Trophoblast cell (in vitro differentiated cells and primary cell): Measurements from ENCODE around the gene DYRK1A.
A peak's percentile ranks its signal among the peaks of the same experiment; 100 is the strongest.

Source experiments
- DNase-seq, 2 donors: peaks; one replicate each; pipeline ENCODE4 v3.0.0-alpha.2; 2016
- H2AFZ ChIP-seq: 2 replicates; pipeline ENCODE4 v1.6.1; 2013; ENCODE audit warnings: low read length, moderate library complexity, mild to moderate bottlenecking; ENCODE audit not compliant: insufficient read depth, poor library complexity
- H2AK5ac ChIP-seq: 2 replicates; pipeline ENCODE4 v1.6.1; 2013; ENCODE audit warnings: mild to moderate bottlenecking, low read length
- H2BK120ac ChIP-seq: 2 replicates; pipeline ENCODE4 v1.6.1; 2013; ENCODE audit warnings: low read length, mild to moderate bottlenecking, moderate library complexity; ENCODE audit not compliant: insufficient read depth, poor library complexity
- H2BK12ac ChIP-seq: 2 replicates; pipeline ENCODE4 v1.6.1; 2013; ENCODE audit warnings: mild to moderate bottlenecking, low read length, moderate library complexity
- H2BK5ac ChIP-seq: 2 replicates; pipeline ENCODE4 v1.6.1; 2013; ENCODE audit warnings: low read length, low read depth, moderate library complexity, mild to moderate bottlenecking; ENCODE audit not compliant: poor library complexity
- H3K14ac ChIP-seq: 2 replicates; pipeline ENCODE4 v1.6.1; 2013; ENCODE audit warnings: mild to moderate bottlenecking, low read length
- H3K18ac ChIP-seq: 2 replicates; pipeline ENCODE4 v1.6.1; 2013; ENCODE audit warnings: mild to moderate bottlenecking, low read length
- H3K23ac ChIP-seq: 2 replicates; pipeline ENCODE4 v1.6.1; 2013; ENCODE audit warnings: low read length
- H3K27ac ChIP-seq: 2 replicates; pipeline ENCODE4 v1.5.1; 2013; ENCODE audit warnings: low read depth, mild to moderate bottlenecking, inconsistent platforms, low read length, moderate library complexity
- H3K27me3 ChIP-seq: 2 replicates; pipeline ENCODE4 v1.6.1; 2013; ENCODE audit warnings: inconsistent platforms, mild to moderate bottlenecking, low read length, moderate library complexity; ENCODE audit not compliant: insufficient read depth
- H3K36me3 ChIP-seq, 2 experiments: 1 replicate in 1 of 2; 2 replicates in 1 of 2; pipeline ENCODE4 v1.6.1; 2013; ENCODE audit warnings: low read length in 2 of 2, mild to moderate bottlenecking in 2 of 2, moderate library complexity in 1 of 2; ENCODE audit not compliant: insufficient read depth in 2 of 2, control insufficient read depth in 1 of 2
- H3K4ac ChIP-seq: 2 replicates; pipeline ENCODE4 v1.6.1; 2013; ENCODE audit warnings: low read depth, mild to moderate bottlenecking, low read length, moderate library complexity
- H3K4me1 ChIP-seq, 2 experiments: 1 replicate in 1 of 2; 2 replicates in 1 of 2; pipeline ENCODE4 v1.6.1; 2013; ENCODE audit warnings: low read length in 2 of 2, mild to moderate bottlenecking in 2 of 2, moderate library complexity in 1 of 2; ENCODE audit not compliant: insufficient read depth in 2 of 2, control insufficient read depth in 1 of 2
- H3K4me2 ChIP-seq: 2 replicates; pipeline ENCODE4 v1.6.1; 2013; ENCODE audit warnings: inconsistent platforms, mild to moderate bottlenecking, low read length, moderate library complexity
- H3K4me3 ChIP-seq: 2 replicates; pipeline ENCODE4 v1.5.1; 2013; ENCODE audit warnings: mild to moderate bottlenecking, low read depth, low read length, inconsistent platforms
- H3K79me1 ChIP-seq: one replicate; pipeline ENCODE4 v1.6.1; 2013; ENCODE audit warnings: low read length
- H3K79me2 ChIP-seq: 2 replicates; pipeline ENCODE4 v1.6.1; 2013; ENCODE audit warnings: low read length, mild to moderate bottlenecking; ENCODE audit not compliant: control insufficient read depth, insufficient read depth, poor library complexity
- H3K9ac ChIP-seq: 2 replicates; pipeline ENCODE4 v1.6.1; 2013; ENCODE audit warnings: mild to moderate bottlenecking, low read length
- H3K9me3 ChIP-seq: 2 replicates; pipeline ENCODE4 v1.6.1; 2013; ENCODE audit warnings: low read depth, mild to moderate bottlenecking, control low read depth, inconsistent platforms, low read length; ENCODE audit not compliant: insufficient read depth
- H4K12ac ChIP-seq: 2 replicates; pipeline ENCODE4 v1.6.1; 2013; ENCODE audit warnings: low read depth, mild to moderate bottlenecking, low read length, moderate library complexity
- H4K8ac ChIP-seq: 2 replicates; pipeline ENCODE4 v1.6.1; 2013; ENCODE audit warnings: low read depth, mild to moderate bottlenecking, low read length, moderate library complexity
- H4K91ac ChIP-seq: one replicate; pipeline ENCODE4 v1.6.1; 2013; ENCODE audit warnings: low read depth, mild to moderate bottlenecking, low read length, moderate library complexity
- WGBS: extraction: QIAGEN DNeasy Blood & Tissue Kit; methylation state at CpG from one replicate; pipeline ENCODE4 v1.1.7; 2013; ENCODE audit warnings: missing lambda C conversion rate; ENCODE audit not compliant: insufficient read length, insufficient coverage; ENCODE audit errors: extremely low coverage; 5-methylcytosine and 5-hydroxymethylcytosine counted together

DYRK1A gene

GRCh38 chr21:37453350-37453749 lies 86.8 kb downstream of the DYRK1A start:
- H3K4ac ChIP-seq = no peak overlapping the region
- no peak overlapping the region for H2AK5ac ChIP-seq
- no peak overlapping the region for H4K8ac ChIP-seq
- no peak overlapping the region for H3K27ac ChIP-seq
- H3K79me1 ChIP-seq = no peaks in the 10 kb centered on the region
- no peak overlapping the region for H4K12ac ChIP-seq
- H2BK5ac ChIP-seq = no peak overlapping the region
- H3K4me1 ChIP-seq = peaks cover 8 to 30% of the 10 kb centered on the region in 2 experiments
- H3K79me2 ChIP-seq = peaks cover 12% of the 10 kb centered on the region
- no peak overlapping the region for H3K9ac ChIP-seq
- H3K14ac ChIP-seq = no peak overlapping the region
- H3K36me3 ChIP-seq = peaks cover 0 to 2% of the 10 kb centered on the region in 2 experiments
- H3K23ac ChIP-seq = no peak overlapping the region
- no peak overlapping the region for H2BK120ac ChIP-seq
- WGBS = 100% methylated on average over 1 of the region's 4 CpGs
- no peak overlapping the region for H3K4me3 ChIP-seq
- no peak overlapping the region for H4K91ac ChIP-seq
- H3K18ac ChIP-seq = no peak overlapping the region
- no peak overlapping the region for H2BK12ac ChIP-seq
- H3K27me3 ChIP-seq = no peaks in the 10 kb centered on the region
- DNase-seq = no peak
- no peak overlapping the region for H2AFZ ChIP-seq
- no peak overlapping the region for H3K4me2 ChIP-seq
- H3K9me3 ChIP-seq = no peaks in the 10 kb centered on the region

- no peak overlapping the region for H3K9ac ChIP-seq
- DNase-seq = peak; percentile 8 to 53
- H3K4me1 ChIP-seq = peaks cover 13 to 33% of the 10 kb centered on the region in 2 experiments
- no peaks in the 10 kb centered on the region for H3K36me3 ChIP-seq
- H2AFZ ChIP-seq = no peak overlapping the region
- no peaks in the 10 kb centered on the region for H3K9me3 ChIP-seq
- no peak overlapping the region for H2BK12ac ChIP-seq
- peak overlapping the region; percentile 63 for H3K27ac ChIP-seq
- H3K4me3 ChIP-seq = no peak overlapping the region
- peak overlapping the region; percentile 41 for H3K4me2 ChIP-seq
- no peak overlapping the region for H3K23ac ChIP-seq
- H4K12ac ChIP-seq = no peak overlapping the region
- H2AK5ac ChIP-seq = no peak overlapping the region
- H3K14ac ChIP-seq = no peak overlapping the region
- peaks cover 14% of the 10 kb centered on the region for H3K79me2 ChIP-seq
- no peaks in the 10 kb centered on the region for H3K27me3 ChIP-seq
- H3K4ac ChIP-seq = no peak overlapping the region
- H4K91ac ChIP-seq = no peak overlapping the region
- no CpG with 5 or more reads among the region's 2 CpGs for WGBS
- no peak overlapping the region for H4K8ac ChIP-seq
- H3K79me1 ChIP-seq = no peaks in the 10 kb centered on the region
- peak overlapping the region; percentile 28 for H2BK120ac ChIP-seq
- H2BK5ac ChIP-seq = peak overlapping the region; percentile 50
- H3K18ac ChIP-seq = no peak overlapping the region
Observed at GRCh38 chr21:37454869-37455503, 88.4 kb downstream of the DYRK1A start.

- Histone ChIP-seq H3K36me3 (no peaks in the 10 kb centered on the region), H3K4me2 (no peak overlapping the region), H2AK5ac (no peak overlapping the region), H2BK120ac (no peak overlapping the region), H2BK5ac (no peak overlapping the region), H3K79me2 (peaks cover 13% of the 10 kb centered on the region), H3K9me3 (no peaks in the 10 kb centered on the region), H3K4me1 (peaks cover 13 to 32% of the 10 kb centered on the region in 2 experiments), H3K9ac (no peak overlapping the region), H2AFZ (no peak overlapping the region), H4K12ac (no peak overlapping the region), H4K91ac (no peak overlapping the region), H3K27me3 (no peaks in the 10 kb centered on the region), H3K14ac (no peak overlapping the region), H3K18ac (no peak overlapping the region), H3K4ac (peak overlapping the region; percentile 39), H3K79me1 (no peaks in the 10 kb centered on the region), H4K8ac (no peak overlapping the region), H3K23ac (no peak overlapping the region), H2BK12ac (no peak overlapping the region), H3K27ac (peak overlapping the region; percentile 34), H3K4me3 (no peak overlapping the region)
- peak; percentile 29 to 65 for DNase-seq
- WGBS = no CpG with 5 or more reads among the region's 7 CpGs
Observed at GRCh38 chr21:37455504-37455911, 88.9 kb downstream of the DYRK1A start.

- H3K9me3 ChIP-seq = no peaks in the 10 kb centered on the region
- no CpG with 5 or more reads among the region's 7 CpGs for WGBS
Observed at GRCh38 chr21:37458669-37459276, 92.2 kb downstream of the DYRK1A start.

More at GRCh38 chr21:37458669-37459276, 92.2 kb downstream of the DYRK1A start:
- H3K36me3 ChIP-seq = no peaks in the 10 kb centered on the region
- H3K23ac ChIP-seq = no peak overlapping the region
- no peak overlapping the region for H2AFZ ChIP-seq
- H2BK120ac ChIP-seq = no peak overlapping the region
- H3K18ac ChIP-seq = peak overlapping the region; percentile 33
- H3K27me3 ChIP-seq = no peaks in the 10 kb centered on the region
- H3K79me1 ChIP-seq = no peaks in the 10 kb centered on the region
- H3K9ac ChIP-seq = no peak overlapping the region
- H4K12ac ChIP-seq = no peak overlapping the region
- no peak overlapping the region for H3K4me3 ChIP-seq
- H3K27ac ChIP-seq = peak overlapping the region; percentile 12
- H3K4ac ChIP-seq = peak overlapping the region; percentile 70
- H3K14ac ChIP-seq = no peak overlapping the region
- H3K79me2 ChIP-seq = peaks cover 14% of the 10 kb centered on the region
- no peak overlapping the region for H2BK12ac ChIP-seq
- H2BK5ac ChIP-seq = no peak overlapping the region
- H4K8ac ChIP-seq = no peak overlapping the region
- H4K91ac ChIP-seq = no peak overlapping the region
- peak; percentile 48 to 77 for DNase-seq
- peak overlapping the region; percentile 43 for H3K4me2 ChIP-seq
- H3K4me1 ChIP-seq = peaks cover 5 to 18% of the 10 kb centered on the region in 2 experiments
- no peak overlapping the region for H2AK5ac ChIP-seq
